Stimulated activated CD4-positive, alpha-beta T cell treated with anti-CD3 and anti-CD28 coated beads, TNF-alpha, amount 100 ng/mL, for 24 hours (primary cell): Measurements from ENCODE around the gene SYTL3.
"Not testable (repeated sequence)": the region's sequence is repeated elsewhere in the genome, so short reads cannot be mapped to it uniquely, and the experiment has no call there.

Experiments
- DNase-seq, 3 experiments: peaks; one replicate each; pipeline ENCODE4 v3.0.0-alpha.2; 2020; ENCODE audit warnings: low read depth in 3 of 3

The SYTL3 gene

DNA sequence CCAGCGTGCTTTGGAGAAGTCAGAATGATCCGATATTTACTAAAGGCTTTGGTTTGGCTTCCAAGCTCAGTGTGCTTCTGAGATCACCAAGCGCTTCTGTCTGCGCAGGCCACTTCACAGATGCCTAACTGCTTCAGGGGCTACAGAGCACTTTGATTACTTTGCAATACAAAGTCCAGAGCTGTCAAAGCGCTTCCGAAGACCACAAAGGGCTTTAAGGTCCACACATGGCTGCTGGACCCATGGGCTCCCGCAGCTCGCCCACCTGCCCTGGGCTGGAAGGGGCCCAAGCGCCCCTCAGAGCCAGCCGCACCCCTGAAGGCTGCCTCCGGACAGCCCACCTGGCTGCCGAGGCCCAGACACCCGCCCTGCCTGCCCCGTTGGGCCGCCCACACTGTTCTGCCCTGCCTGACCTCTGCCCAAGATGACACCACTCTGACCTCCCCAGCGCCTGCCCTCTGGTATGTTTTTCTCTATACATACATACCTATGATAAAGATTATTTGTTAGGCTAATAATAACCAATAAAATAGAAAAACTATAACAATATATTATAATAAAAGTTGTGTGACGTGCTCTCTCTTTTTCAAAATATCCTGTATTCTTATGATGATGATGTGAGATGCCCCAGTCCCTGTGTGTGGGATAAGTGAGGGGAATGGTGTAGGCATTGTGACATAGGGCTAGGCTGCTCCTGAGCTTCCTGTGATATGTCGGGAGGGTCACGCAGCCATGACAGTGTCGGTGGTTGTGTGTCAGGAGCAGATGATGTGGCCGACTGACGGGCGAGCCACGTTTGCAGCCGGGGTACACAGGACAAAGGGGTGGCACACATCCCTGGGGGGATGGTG lies 27.9 kb upstream of the SYTL3 start:
- no peak for DNase-seq

DNA sequence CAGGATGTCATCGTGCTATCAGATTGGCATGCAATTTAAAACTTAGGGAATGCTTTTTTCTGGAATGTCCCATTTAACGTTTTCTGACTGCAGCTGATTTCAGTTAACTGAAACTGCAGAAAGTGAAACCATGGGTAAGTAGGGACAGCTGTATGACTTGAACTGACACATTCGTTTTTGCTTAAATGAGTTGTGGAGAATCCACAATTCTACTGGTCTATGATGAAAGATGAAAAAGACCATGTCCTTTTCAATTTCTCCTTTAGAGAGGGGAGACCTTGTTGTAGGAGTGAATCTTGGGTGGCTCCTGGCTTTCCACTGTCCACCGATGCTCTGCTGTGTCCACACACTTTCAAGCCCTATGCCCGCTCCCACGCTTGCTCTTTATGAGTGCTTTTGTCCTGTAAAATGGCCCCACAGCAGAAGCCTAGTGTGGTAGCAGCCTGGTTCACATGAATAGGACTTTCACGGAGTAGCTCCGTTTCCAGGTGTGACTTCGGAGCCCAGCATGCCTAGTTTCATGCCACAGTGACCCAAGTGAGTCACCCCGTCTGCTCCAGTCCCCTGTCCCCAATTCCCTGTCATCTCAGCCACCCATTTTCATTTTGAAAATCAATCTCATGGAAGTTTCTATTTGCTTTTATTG lies 27.2 kb upstream of the SYTL3 start:
- no peak for DNase-seq

DNA sequence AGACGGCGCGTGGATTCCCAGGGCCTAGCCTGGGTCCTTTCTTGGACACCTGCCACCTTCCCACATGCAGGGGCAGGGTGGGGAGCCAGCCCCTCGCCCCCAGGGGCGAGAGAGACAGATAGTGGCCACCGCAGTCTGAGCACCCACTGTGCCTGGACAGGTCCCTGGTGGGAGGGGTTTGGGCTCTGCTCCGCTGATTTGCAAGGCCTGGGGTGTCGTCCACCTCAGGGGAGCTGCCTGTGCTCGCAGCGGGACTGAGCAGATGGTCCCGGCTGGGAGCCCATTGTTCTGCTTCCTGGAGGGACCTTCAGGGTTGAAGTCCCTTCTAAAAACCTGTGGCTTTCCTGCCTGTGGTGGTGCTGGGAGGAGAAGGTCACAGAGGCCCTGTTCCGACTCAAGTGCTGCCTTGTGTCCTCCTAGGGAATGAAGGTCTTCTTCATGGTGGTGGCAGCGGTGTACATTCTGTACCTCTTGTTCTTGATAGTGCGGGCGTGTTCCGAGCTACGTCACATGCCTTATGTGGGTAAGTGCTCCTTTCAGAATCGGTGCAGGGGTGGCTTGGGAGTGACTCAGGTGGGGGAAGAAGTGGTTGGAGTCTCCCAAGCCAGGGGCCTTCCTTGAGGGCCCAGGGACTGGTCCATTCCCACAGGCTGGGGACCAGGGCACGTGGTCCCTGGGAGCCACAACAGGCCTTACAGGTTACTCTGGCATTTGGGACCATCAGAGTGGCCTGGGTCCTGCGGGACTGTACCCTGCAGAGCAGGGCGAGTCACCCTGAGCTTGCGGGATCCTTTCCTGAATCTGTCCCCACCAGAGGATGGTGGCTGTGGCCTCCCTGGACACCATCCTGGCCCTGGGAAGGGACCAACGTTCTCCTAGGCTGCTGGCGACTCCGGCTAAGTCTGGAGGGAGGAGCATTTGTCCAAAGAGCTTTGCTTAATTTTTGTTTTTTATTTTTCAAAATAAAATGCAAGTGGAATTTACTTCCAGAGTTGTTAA lies 24.9 kb upstream of the SYTL3 start:
- no peak for DNase-seq

- no peak for DNase-seq
Observed at GRCh38 chr6:158625881-158626305, 24.0 kb upstream of the SYTL3 start.

- DNase-seq = no peak
Observed at GRCh38 chr6:158626360-158627167, 23.3 kb upstream of the SYTL3 start.

- DNase-seq = no peak
Observed at GRCh38 chr6:158627168-158627939, 22.5 kb upstream of the SYTL3 start.

- no peak for DNase-seq
Observed at GRCh38 chr6:158627940-158628211, 22.0 kb upstream of the SYTL3 start.

GRCh38 chr6:158628542-158628941 lies 21.3 kb upstream of the SYTL3 start:
- no peak for DNase-seq

DNA sequence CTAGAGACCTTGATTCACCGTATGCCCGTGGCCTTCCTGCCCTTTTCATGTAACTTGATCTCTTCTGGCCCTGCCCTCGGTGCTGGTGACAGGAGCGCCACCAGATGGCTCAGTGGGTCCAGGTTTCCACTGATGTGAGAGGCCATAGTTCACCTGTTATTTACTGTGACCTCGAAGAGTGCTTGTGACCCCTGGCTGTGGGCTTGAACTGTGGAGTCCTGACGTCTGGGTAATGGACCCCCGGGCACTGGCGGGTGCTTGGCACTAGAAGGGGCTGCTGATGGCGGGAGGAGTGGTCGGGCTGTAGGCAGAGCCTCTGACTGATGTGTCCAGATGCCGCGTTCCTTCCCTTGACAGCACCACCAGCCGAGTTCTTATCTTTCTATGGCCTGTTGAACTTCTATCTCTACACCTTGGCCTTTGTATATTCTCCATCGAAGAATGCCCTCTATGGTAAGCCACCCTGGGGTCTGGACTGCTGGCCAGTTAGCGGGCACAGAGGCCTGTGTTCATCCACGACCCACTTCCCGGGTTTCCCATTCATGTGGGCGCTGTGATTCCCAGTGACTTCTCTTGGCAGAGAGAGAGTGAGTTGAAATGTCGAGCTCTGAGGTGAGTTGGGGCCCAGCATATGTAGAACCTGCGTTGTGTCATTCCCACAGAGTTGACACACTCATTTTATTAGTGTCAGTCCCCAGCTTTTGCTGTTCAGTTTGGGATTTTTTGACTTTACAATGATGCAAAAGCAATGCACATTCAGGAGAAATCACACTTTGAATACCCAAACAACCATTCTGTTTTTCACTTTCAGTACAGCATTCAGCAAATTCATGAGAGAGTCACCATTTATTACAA lies 20.3 kb upstream of the SYTL3 start:
- no peak for DNase-seq

GRCh38 chr6:158630938-158631616 lies 18.8 kb upstream of the SYTL3 start:
- no peak for DNase-seq

DNA sequence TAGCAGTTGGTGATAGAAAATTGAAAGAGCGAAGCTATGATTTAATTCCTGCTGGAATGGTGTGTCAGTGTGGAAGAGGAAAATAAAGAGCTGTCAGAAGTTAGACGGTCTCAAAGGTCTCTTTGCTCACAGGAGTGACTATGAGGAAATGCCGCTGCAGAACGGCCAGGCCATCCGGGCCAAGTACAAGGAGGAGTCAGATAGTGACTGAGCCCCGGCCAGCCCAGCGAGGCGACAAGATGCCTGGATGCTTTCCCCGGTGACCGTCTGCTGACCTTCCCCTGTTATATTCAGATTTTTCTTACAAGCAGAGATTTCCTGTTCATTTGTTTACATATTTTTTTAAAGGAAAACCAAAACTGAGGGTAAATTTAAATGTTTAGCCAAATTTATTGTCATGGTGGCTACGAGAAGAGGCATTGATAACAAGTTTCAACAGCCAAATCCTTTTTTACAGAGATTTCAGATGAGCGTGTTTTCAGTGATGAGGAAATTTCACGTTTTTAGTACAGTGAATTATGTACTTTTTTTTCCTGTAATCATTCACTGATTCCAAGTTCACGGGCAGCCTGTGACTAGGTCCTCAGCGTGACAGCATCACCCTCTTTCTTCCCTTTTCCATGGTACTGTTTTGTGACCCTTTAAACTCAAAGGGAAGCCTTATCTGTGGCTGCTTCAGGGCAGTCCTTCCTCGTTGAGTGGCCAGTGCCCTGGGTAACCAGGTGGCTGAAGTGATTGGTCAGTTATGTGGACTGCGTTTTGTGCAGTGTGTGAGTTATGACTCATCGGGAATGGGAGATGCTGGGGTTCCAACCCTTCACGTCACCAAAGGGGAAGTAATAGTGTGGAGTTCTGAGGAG lies 17.9 kb upstream of the SYTL3 start:
- no peak for DNase-seq

DNA sequence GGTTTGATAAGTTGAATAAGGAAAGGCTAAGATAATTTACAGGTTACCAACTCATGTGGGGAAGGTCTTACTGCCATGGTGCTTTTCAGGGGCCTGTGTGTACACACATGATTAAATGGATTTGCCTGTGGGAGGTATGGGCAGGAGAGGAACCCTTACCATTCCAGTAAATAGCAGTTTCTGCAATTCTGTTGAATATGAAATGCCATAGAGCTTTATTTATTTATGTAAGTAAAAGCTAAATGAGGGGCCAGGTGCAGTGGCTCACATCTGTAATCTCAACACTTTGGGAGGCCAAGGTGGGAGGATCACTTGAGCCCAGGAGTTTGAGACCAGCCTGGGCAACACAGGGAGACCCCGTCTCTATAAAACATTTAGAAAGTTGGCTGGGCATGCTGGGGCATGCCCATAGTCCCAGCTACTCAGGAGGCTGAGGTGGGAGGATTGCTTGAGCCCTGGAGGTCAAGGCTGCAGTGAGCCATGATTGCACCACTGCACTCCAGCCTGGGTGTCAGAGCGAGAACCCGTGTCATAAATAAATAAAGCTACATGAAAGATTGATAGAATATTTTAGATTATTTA lies 17.2 kb upstream of the SYTL3 start:
- not testable (repeated sequence) for DNase-seq

DNA sequence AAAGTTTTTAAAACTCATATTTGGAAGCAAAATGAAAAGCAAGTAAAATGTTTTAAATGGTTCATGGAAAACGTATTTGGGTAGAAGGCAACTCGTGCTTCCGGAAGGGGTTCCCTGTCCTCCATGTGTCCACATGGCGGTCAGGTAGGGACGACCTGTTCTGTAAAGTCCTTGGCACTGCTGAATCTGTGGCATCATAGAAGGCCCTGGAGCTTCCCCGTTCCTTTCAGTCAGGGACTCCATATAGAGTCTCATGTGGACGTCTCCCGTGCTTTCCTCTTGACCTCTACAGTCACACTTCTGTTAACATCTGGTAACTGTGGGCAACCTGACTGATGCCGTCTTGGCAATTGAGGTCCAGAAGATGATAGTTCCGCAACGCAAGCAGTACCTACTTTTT lies 16.7 kb upstream of the SYTL3 start:
- no peak for DNase-seq

DNA sequence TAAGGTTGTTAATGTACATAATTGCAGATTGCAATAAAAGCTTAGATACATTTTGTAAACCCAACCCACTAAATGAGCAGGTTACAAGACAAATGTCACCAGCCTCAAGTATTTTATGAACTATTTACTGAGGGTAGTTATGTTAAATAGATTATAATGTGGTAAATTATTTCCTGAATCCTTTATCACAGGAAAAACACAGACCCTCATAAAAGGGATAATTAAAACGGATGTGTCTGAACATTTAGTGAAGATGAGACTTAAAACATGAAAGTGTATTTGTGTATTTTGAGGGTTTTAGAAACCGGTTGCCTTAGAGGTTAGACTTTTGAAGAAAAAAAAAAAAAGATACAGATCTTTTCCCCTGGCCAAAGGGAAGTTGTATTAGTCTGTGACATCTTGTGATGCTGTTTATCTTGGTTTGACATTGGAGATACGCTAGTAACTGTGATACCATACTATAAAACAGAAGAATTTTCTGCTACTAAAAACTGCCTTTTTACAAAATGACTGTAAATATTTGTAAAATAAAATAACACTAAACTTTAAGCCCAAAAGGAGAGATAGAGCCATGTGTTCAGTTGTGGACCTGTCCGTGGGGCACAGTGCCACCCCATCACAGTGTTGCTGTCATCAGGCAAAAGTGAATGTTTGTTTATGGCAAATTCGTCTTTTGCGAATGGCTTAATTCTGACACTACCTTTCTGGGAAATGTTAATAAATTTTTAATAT lies 15.0 kb upstream of the SYTL3 start:
- DNase-seq = no peak

DNA sequence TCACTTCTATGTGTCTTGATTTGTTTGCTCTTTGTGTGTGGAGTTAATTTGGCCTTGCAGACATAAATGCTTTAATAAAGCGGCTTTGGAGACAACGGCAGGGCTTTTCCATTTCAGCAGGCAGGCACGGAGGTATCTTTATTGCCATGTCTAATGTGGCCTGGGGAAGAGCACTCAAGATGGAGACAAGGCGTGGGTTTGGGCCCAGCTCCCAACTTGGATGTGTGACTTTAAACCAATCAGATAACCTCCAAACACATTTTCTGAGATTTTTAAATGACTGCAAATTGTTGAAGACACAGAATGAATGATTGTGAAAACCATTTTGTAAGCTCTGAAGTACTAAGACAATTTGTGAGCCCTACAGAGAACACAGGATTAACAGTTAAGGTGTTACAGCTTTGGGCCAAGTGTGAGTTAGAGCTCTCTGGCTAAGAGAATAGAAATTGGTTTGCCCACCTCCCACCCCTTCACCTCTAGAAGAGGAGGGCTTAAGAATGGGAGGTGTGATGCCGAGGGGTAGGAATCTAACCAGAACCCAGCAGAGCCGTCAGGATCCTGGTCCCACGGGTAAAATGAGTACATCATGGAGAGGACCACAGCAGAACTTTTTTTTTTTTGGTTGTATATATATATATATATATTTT lies 14.3 kb upstream of the SYTL3 start:
- DNase-seq = no peak

DNA sequence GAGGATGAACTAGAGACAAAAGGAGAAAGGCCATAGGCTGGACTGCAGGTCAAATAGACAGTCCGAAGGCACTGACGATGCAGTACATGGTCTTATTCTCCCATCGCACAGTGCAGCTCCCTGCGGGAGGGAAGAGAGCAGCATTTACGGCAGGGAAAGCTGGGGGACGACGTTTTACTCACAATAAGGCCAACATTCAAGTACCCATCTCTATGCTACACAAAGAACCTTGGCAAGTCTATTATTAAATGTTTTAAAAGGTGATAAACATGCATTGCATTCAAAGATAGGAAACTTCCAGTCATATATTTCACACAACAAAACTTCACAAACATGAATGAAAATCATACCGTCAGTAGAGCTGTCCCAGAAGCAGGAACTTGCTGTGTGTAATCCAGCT lies 13.1 kb upstream of the SYTL3 start:
- no peak for DNase-seq
